Dermis microvascular lymphatic vessel endothelial cell (primary cell): ENCODE results near the gene TSSK3. TPM values are rescaled to one million over a fixed set of nuclear protein-coding genes. Genes with fewer than 3 reads are reported as not detected.
A peak's percentile ranks its signal among the peaks of the same experiment; 100 is the strongest.
"Not testable (repeated sequence)": the region's sequence is repeated elsewhere in the genome, so short reads cannot be mapped to it uniquely, and the experiment has no call there.

Experiments used
- DNase-seq, 2 donors: peaks; one replicate each; pipeline versions ENCODE4 v3.0.0 to v3.0.0-alpha.2; 2010; ENCODE audit warnings: low read depth in 2 of 2
- total RNA-seq: library from RNA; depleted of rRNA; stranded (reverse); fragments of >200 nt; gene quantifications from 2 replicates; pipeline ENCODE4 v1.2.1, GENCODE V29; 2014

TSSK3 gene
- total RNA-seq, 1 donor from 2014 or later: 0.26 TPM

- no peak for DNase-seq
Measured at GRCh38 chr1:32338637-32339145, 23.6 kb upstream of the TSSK3 start.

- no peak for DNase-seq
Measured at GRCh38 chr1:32339363-32339978, 22.9 kb upstream of the TSSK3 start.

- DNase-seq: no peak
Measured at GRCh38 chr1:32341186-32341757, 21.1 kb upstream of the TSSK3 start.

- no peak for DNase-seq
Measured at GRCh38 chr1:32341971-32342370, 20.4 kb upstream of the TSSK3 start.

- no peak for DNase-seq
Measured at GRCh38 chr1:32342704-32343103, 19.6 kb upstream of the TSSK3 start.

- peak; percentile 60 to 71 for DNase-seq
Measured at GRCh38 chr1:32345289-32345827, 17.0 kb upstream of the TSSK3 start.

- no peak for DNase-seq
Measured at GRCh38 chr1:32346532-32347157, 15.7 kb upstream of the TSSK3 start.

- peak; percentile 93 to 94 for DNase-seq
Measured at GRCh38 chr1:32349211-32349708, 13.1 kb upstream of the TSSK3 start.

GRCh38 chr1:32350785-32351398 lies 11.4 kb upstream of the TSSK3 start:
- peak; percentile 41 to 71 for DNase-seq

GRCh38 chr1:32351399-32352238 lies 10.7 kb upstream of the TSSK3 start:
- DNase-seq: peak; percentile 77 to 92

GRCh38 chr1:32352239-32352745 lies 10.0 kb upstream of the TSSK3 start:
- DNase-seq: no peak

- DNase-seq: no peak
Measured at GRCh38 chr1:32352831-32353383, 9.4 kb upstream of the TSSK3 start.

- DNase-seq: no peak
Measured at GRCh38 chr1:32353431-32353830, 8.9 kb upstream of the TSSK3 start.

- no peak for DNase-seq
Measured at GRCh38 chr1:32353886-32354570, 8.3 kb upstream of the TSSK3 start.

- not testable (repeated sequence) for DNase-seq
Measured at GRCh38 chr1:32355778-32356177, 6.6 kb upstream of the TSSK3 start.

- no peak for DNase-seq
Measured at GRCh38 chr1:32356478-32356877, 5.9 kb upstream of the TSSK3 start.

GRCh38 chr1:32357614-32358013 lies 4.7 kb upstream of the TSSK3 start:
- DNase-seq: no peak

GRCh38 chr1:32358435-32358834 lies 3.9 kb upstream of the TSSK3 start:
- no peak for DNase-seq

GRCh38 chr1:32361308-32361673 lies 1.0 kb upstream of the TSSK3 start:
- DNase-seq: no peak
